ENCODE results near the gene FCMR. TPM values are rescaled to one million over a fixed set of nuclear protein-coding genes. Genes with fewer than 3 reads are reported as not detected.

The FCMR gene
- total RNA-seq, 1 donor from 2014 or later, result not detected

GRCh38 chr1:206954459-206955342 lies 33.0 kb upstream of the FCMR start:
- H3K4me3 Mint-ChIP-seq (ENCODE audit: unreplicated experiment), result no peak overlapping the region
- H3K27me3 Mint-ChIP-seq (ENCODE audit: low read depth), result peaks cover 14% of the 10 kb centered on the region
- H3K4me1 Mint-ChIP-seq (ENCODE audit: low read depth), result no peaks in the 10 kb centered on the region
- H3K27ac Mint-ChIP-seq (ENCODE audit: unreplicated experiment), result no peak overlapping the region
- peaks cover 6% of the 10 kb centered on the region for H3K9me3 Mint-ChIP-seq (ENCODE audit: low read depth)
- no peak for TF ChIP-seq CTCF (IDR thresholded peaks at IDR 0.05)
- H3K36me3 Mint-ChIP-seq (ENCODE audit: low read depth), result no peaks in the 10 kb centered on the region
- DNase-seq (ENCODE audit: low spot score), result no peak

GRCh38 chr1:206953626-206954025 lies 31.9 kb upstream of the FCMR start:
- Mint-ChIP-seq H3K27ac (ENCODE audit: unreplicated experiment) (no peak overlapping the region), H3K27me3 (ENCODE audit: low read depth) (peaks cover 15% of the 10 kb centered on the region)

GRCh38 chr1:206953126-206953525 lies 31.4 kb upstream of the FCMR start:
- peaks cover 6% of the 10 kb centered on the region for H3K9me3 Mint-ChIP-seq (ENCODE audit: low read depth)
- no peak for TF ChIP-seq CTCF (IDR thresholded peaks at IDR 0.05)
- peaks cover 16% of the 10 kb centered on the region for H3K27me3 Mint-ChIP-seq (ENCODE audit: low read depth)
- H3K4me3 Mint-ChIP-seq (ENCODE audit: unreplicated experiment), result no peak overlapping the region
- H3K4me1 Mint-ChIP-seq (ENCODE audit: low read depth), result no peaks in the 10 kb centered on the region
- H3K27ac Mint-ChIP-seq (ENCODE audit: unreplicated experiment), result no peak overlapping the region
- H3K36me3 Mint-ChIP-seq (ENCODE audit: low read depth), result no peaks in the 10 kb centered on the region
- no peak for DNase-seq (ENCODE audit: low spot score)

More at GRCh38 chr1:206953626-206954025, 31.9 kb upstream of the FCMR start:
- Mint-ChIP-seq H3K36me3 (ENCODE audit: low read depth) (no peaks in the 10 kb centered on the region), H3K9me3 (ENCODE audit: low read depth) (peaks cover 6% of the 10 kb centered on the region), H3K4me1 (ENCODE audit: low read depth) (no peaks in the 10 kb centered on the region), H3K4me3 (ENCODE audit: unreplicated experiment) (no peak overlapping the region)
- TF ChIP-seq CTCF (IDR thresholded peaks at IDR 0.05), result no peak
- DNase-seq (ENCODE audit: low spot score), result no peak

- no peak for TF ChIP-seq CTCF (IDR thresholded peaks at IDR 0.05)
- H3K36me3 Mint-ChIP-seq (ENCODE audit: low read depth), result no peaks in the 10 kb centered on the region
- H3K4me1 Mint-ChIP-seq (ENCODE audit: low read depth), result no peaks in the 10 kb centered on the region
- no peak overlapping the region for H3K27ac Mint-ChIP-seq (ENCODE audit: unreplicated experiment)
- peaks cover 22% of the 10 kb centered on the region for H3K27me3 Mint-ChIP-seq (ENCODE audit: low read depth)
- no peak overlapping the region for H3K4me3 Mint-ChIP-seq (ENCODE audit: unreplicated experiment)
- DNase-seq (ENCODE audit: low spot score), result no peak
- peaks cover 6% of the 10 kb centered on the region for H3K9me3 Mint-ChIP-seq (ENCODE audit: low read depth)
Observed at GRCh38 chr1:206952171-206952570, 30.4 kb upstream of the FCMR start.

- Mint-ChIP-seq H3K9me3 (ENCODE audit: low read depth) (peaks cover 6% of the 10 kb centered on the region), H3K27ac (ENCODE audit: unreplicated experiment) (no peak overlapping the region), H3K4me3 (ENCODE audit: unreplicated experiment) (no peak overlapping the region), H3K36me3 (ENCODE audit: low read depth) (no peaks in the 10 kb centered on the region), H3K27me3 (ENCODE audit: low read depth) (peaks cover 28% of the 10 kb centered on the region), H3K4me1 (ENCODE audit: low read depth) (no peaks in the 10 kb centered on the region)
- TF ChIP-seq CTCF (IDR thresholded peaks at IDR 0.05), result no peak
- DNase-seq (ENCODE audit: low spot score), result no peak
Observed at GRCh38 chr1:206951318-206952100, 29.8 kb upstream of the FCMR start.
